HG02885 (cell line): Measurements from ENCODE around the gene SORCS2.

Experiments used
- ATAC-seq: cut with Tn5 transposase; IDR thresholded peaks from one replicate; pipeline ENCODE4 v1.9.1; 2021; ENCODE audit warnings: mild to moderate bottlenecking; ENCODE audit not compliant: unreplicated experiment, poor library complexity

SORCS2 gene

GRCh38 chr4:7781366-7781765 lies 589.0 kb downstream of the SORCS2 start:
- no peak for ATAC-seq

GRCh38 chr4:7781993-7782392 lies 589.7 kb downstream of the SORCS2 start:
- ATAC-seq = no peak

GRCh38 chr4:7782783-7783182 lies 590.4 kb downstream of the SORCS2 start:
- no peak for ATAC-seq

- no peak for ATAC-seq
These were observed 591.2 kb downstream of the SORCS2 start for GRCh38 chr4:7783541-7783940.

- ATAC-seq = no peak
These were observed 592.0 kb downstream of the SORCS2 start for GRCh38 chr4:7784131-7784870.

GRCh38 chr4:7785017-7785416 lies 592.7 kb downstream of the SORCS2 start:
- ATAC-seq = no peak

- no peak for ATAC-seq
These were observed 593.7 kb downstream of the SORCS2 start for GRCh38 chr4:7786040-7786439.

- no peak for ATAC-seq
These were observed 594.2 kb downstream of the SORCS2 start for GRCh38 chr4:7786517-7786916.

- no peak for ATAC-seq
These were observed 594.7 kb downstream of the SORCS2 start for GRCh38 chr4:7787067-7787466.

GRCh38 chr4:7787681-7788141 lies 595.4 kb downstream of the SORCS2 start:
- no peak for ATAC-seq

- no peak for ATAC-seq
These were observed 595.9 kb downstream of the SORCS2 start for GRCh38 chr4:7788193-7788592.

GRCh38 chr4:7788694-7789425 lies 596.5 kb downstream of the SORCS2 start:
- no peak for ATAC-seq

GRCh38 chr4:7790023-7790422 lies 597.7 kb downstream of the SORCS2 start:
- ATAC-seq = no peak

GRCh38 chr4:7790999-7791398 lies 598.7 kb downstream of the SORCS2 start:
- ATAC-seq = no peak
